T-helper 1 cell treated with Interleukin-12 subunit alpha and Interleukin-12 subunit beta and Interleukin-4 antibody, amounts not matched to agents 30 μg/mL and 1 μg/mL, for 36 hours (primary cell): ENCODE measurements around the gene PLA2G4D.

ENCODE experiments used
- H3K27ac Mint-ChIP-seq: one replicate; pipeline ENCODE4 v1.8.0; 2021; ENCODE audit warnings: mild to moderate bottlenecking, mixed read lengths
- H3K27me3 Mint-ChIP-seq: one replicate; pipeline ENCODE4 v1.8.0; 2021; ENCODE audit warnings: low read depth, mixed read lengths
- H3K36me3 Mint-ChIP-seq: one replicate; pipeline ENCODE4 v1.8.0; 2021; ENCODE audit warnings: low read depth, mixed read lengths
- H3K4me1 Mint-ChIP-seq: one replicate; pipeline ENCODE4 v1.8.0; 2021; ENCODE audit warnings: low read depth, mixed read lengths
- H3K4me3 Mint-ChIP-seq: one replicate; pipeline ENCODE4 v1.8.0; 2021; ENCODE audit warnings: mild to moderate bottlenecking, moderate library complexity, mixed read lengths
- H3K9me3 Mint-ChIP-seq: one replicate; pipeline ENCODE4 v1.8.0; 2021; ENCODE audit warnings: mixed read lengths

Gene PLA2G4D

GRCh38 chr15:42048821-42049200 is 45.6 kb downstream of the PLA2G4D start:
- no peaks in the 10 kb centered on the region for H3K36me3 Mint-ChIP-seq
- H3K27ac Mint-ChIP-seq, result no peak overlapping the region
- H3K4me3 Mint-ChIP-seq, result no peak overlapping the region
- H3K9me3 Mint-ChIP-seq, result no peaks in the 10 kb centered on the region
- peaks cover 5% of the 10 kb centered on the region for H3K4me1 Mint-ChIP-seq
- H3K27me3 Mint-ChIP-seq, result peaks cover 15% of the 10 kb centered on the region

- peaks cover 5% of the 10 kb centered on the region for H3K4me1 Mint-ChIP-seq
- H3K4me3 Mint-ChIP-seq, result no peak overlapping the region
- H3K36me3 Mint-ChIP-seq, result no peaks in the 10 kb centered on the region
- peaks cover 11% of the 10 kb centered on the region for H3K27me3 Mint-ChIP-seq
- no peak overlapping the region for H3K27ac Mint-ChIP-seq
- H3K9me3 Mint-ChIP-seq, result no peaks in the 10 kb centered on the region
These were observed 46.1 kb downstream of the PLA2G4D start for GRCh38 chr15:42048080-42048820.

- Mint-ChIP-seq H3K36me3 (no peaks in the 10 kb centered on the region), H3K27ac (no peak overlapping the region), H3K4me3 (no peak overlapping the region), H3K27me3 (peaks cover 12% of the 10 kb centered on the region), H3K4me1 (peaks cover 5% of the 10 kb centered on the region), H3K9me3 (no peaks in the 10 kb centered on the region)
These were observed 47.8 kb downstream of the PLA2G4D start for GRCh38 chr15:42046597-42046996.

- peaks cover 5% of the 10 kb centered on the region for H3K4me1 Mint-ChIP-seq
- no peaks in the 10 kb centered on the region for H3K36me3 Mint-ChIP-seq
- H3K4me3 Mint-ChIP-seq, result no peak overlapping the region
- no peaks in the 10 kb centered on the region for H3K9me3 Mint-ChIP-seq
- peaks cover 9% of the 10 kb centered on the region for H3K27me3 Mint-ChIP-seq
- no peak overlapping the region for H3K27ac Mint-ChIP-seq
These were observed 49.1 kb downstream of the PLA2G4D start for GRCh38 chr15:42045211-42045615.

- no peak overlapping the region for H3K27ac Mint-ChIP-seq
- H3K9me3 Mint-ChIP-seq, result no peaks in the 10 kb centered on the region
- peaks cover 5% of the 10 kb centered on the region for H3K27me3 Mint-ChIP-seq
- no peaks in the 10 kb centered on the region for H3K36me3 Mint-ChIP-seq
- H3K4me1 Mint-ChIP-seq, result peaks cover 5% of the 10 kb centered on the region
- H3K4me3 Mint-ChIP-seq, result no peak overlapping the region
These were observed 51.6 kb downstream of the PLA2G4D start for GRCh38 chr15:42042602-42043400.

- Mint-ChIP-seq H3K4me1 (peaks cover 5% of the 10 kb centered on the region), H3K27ac (no peak overlapping the region), H3K27me3 (peaks cover 5% of the 10 kb centered on the region), H3K36me3 (no peaks in the 10 kb centered on the region), H3K4me3 (no peak overlapping the region), H3K9me3 (no peaks in the 10 kb centered on the region)
These were observed 56.0 kb downstream of the PLA2G4D start for GRCh38 chr15:42038401-42038800.

GRCh38 chr15:42037656-42038055 is 56.7 kb downstream of the PLA2G4D start:
- Mint-ChIP-seq H3K36me3 (no peaks in the 10 kb centered on the region), H3K27ac (no peak overlapping the region), H3K27me3 (peaks cover 5% of the 10 kb centered on the region), H3K4me1 (peaks cover 5% of the 10 kb centered on the region), H3K4me3 (no peak overlapping the region), H3K9me3 (no peaks in the 10 kb centered on the region)

GRCh38 chr15:42036966-42037365 is 57.4 kb downstream of the PLA2G4D start:
- Mint-ChIP-seq H3K27ac (no peak overlapping the region), H3K27me3 (peaks cover 5% of the 10 kb centered on the region), H3K4me1 (peaks cover 5% of the 10 kb centered on the region), H3K9me3 (peaks cover under 1% of the 10 kb centered on the region), H3K36me3 (no peaks in the 10 kb centered on the region), H3K4me3 (no peak overlapping the region)

GRCh38 chr15:42036112-42036905 is 58.1 kb downstream of the PLA2G4D start:
- Mint-ChIP-seq H3K9me3 (peaks cover 6% of the 10 kb centered on the region), H3K27ac (no peak overlapping the region), H3K4me3 (no peak overlapping the region), H3K36me3 (no peaks in the 10 kb centered on the region), H3K27me3 (peaks cover 4% of the 10 kb centered on the region), H3K4me1 (peaks cover 5% of the 10 kb centered on the region)

GRCh38 chr15:42035435-42035761 is 59.0 kb downstream of the PLA2G4D start:
- H3K27me3 Mint-ChIP-seq, result peaks cover 5% of the 10 kb centered on the region
- H3K4me3 Mint-ChIP-seq, result no peak overlapping the region
- H3K27ac Mint-ChIP-seq, result no peak overlapping the region
- peaks cover 5% of the 10 kb centered on the region for H3K4me1 Mint-ChIP-seq
- peaks cover 6% of the 10 kb centered on the region for H3K9me3 Mint-ChIP-seq
- no peaks in the 10 kb centered on the region for H3K36me3 Mint-ChIP-seq

GRCh38 chr15:42034628-42035434 is 59.5 kb downstream of the PLA2G4D start:
- peaks cover 6% of the 10 kb centered on the region for H3K27me3 Mint-ChIP-seq
- peaks cover 6% of the 10 kb centered on the region for H3K9me3 Mint-ChIP-seq
- no peak overlapping the region for H3K4me3 Mint-ChIP-seq
- H3K36me3 Mint-ChIP-seq, result no peaks in the 10 kb centered on the region
- no peak overlapping the region for H3K27ac Mint-ChIP-seq
- peaks cover 5% of the 10 kb centered on the region for H3K4me1 Mint-ChIP-seq

- no peaks in the 10 kb centered on the region for H3K36me3 Mint-ChIP-seq
- peaks cover 10% of the 10 kb centered on the region for H3K27me3 Mint-ChIP-seq
- H3K9me3 Mint-ChIP-seq, result peaks cover 6% of the 10 kb centered on the region
- H3K4me1 Mint-ChIP-seq, result peaks cover 5% of the 10 kb centered on the region
- no peak overlapping the region for H3K4me3 Mint-ChIP-seq
- no peak overlapping the region for H3K27ac Mint-ChIP-seq
These were observed 61.0 kb downstream of the PLA2G4D start for GRCh38 chr15:42033214-42033873.

GRCh38 chr15:42032376-42033213 is 61.8 kb downstream of the PLA2G4D start:
- H3K27ac Mint-ChIP-seq, result peak overlapping the region; percentile 23
- H3K9me3 Mint-ChIP-seq, result peaks cover 6% of the 10 kb centered on the region
- no peak overlapping the region for H3K4me3 Mint-ChIP-seq
- peaks cover 5% of the 10 kb centered on the region for H3K4me1 Mint-ChIP-seq
- H3K27me3 Mint-ChIP-seq, result peaks cover 13% of the 10 kb centered on the region
- H3K36me3 Mint-ChIP-seq, result no peaks in the 10 kb centered on the region
